Mesendoderm (in vitro differentiated cells): ENCODE measurements around the gene HDAC8.
A peak's percentile ranks its signal among the peaks of the same experiment; 100 is the strongest.
"Not testable (repeated sequence)": the region's sequence is repeated elsewhere in the genome, so short reads cannot be mapped to it uniquely, and the experiment has no call there.

ENCODE experiments used
- DNase-seq: peaks from one replicate; pipeline ENCODE4 v3.0.0; 2013
- H2AK5ac ChIP-seq: 2 replicates; pipeline ENCODE4 v1.6.1; 2013; ENCODE audit warnings: low read length, inconsistent platforms
- H2BK120ac ChIP-seq: 2 replicates; pipeline ENCODE4 v1.6.1; 2013; ENCODE audit warnings: low read depth, mild to moderate bottlenecking, low read length, moderate library complexity, mixed read lengths
- H2BK15ac ChIP-seq: replicated peaks from 2 replicates; pipeline ENCODE4 v1.6.1; 2013; ENCODE audit warnings: low read depth, mild to moderate bottlenecking, moderate library complexity
- H2BK5ac ChIP-seq: 2 replicates; pipeline ENCODE4 v1.6.1; 2013; ENCODE audit warnings: low read length, inconsistent platforms
- H3K18ac ChIP-seq: 2 replicates; pipeline ENCODE4 v1.6.1; 2013; ENCODE audit warnings: mild to moderate bottlenecking, low read length, mixed read lengths
- H3K23ac ChIP-seq: one replicate; pipeline ENCODE4 v1.6.1; 2013; ENCODE audit warnings: low read length
- H3K27ac ChIP-seq: 2 replicates; pipeline ENCODE4 v1.5.1; 2013; ENCODE audit warnings: low read depth, mild to moderate bottlenecking, inconsistent platforms, low read length, moderate library complexity
- H3K27me3 ChIP-seq: 2 replicates; pipeline ENCODE4 v1.6.1; 2013; ENCODE audit warnings: low read length, control low read depth, mild to moderate bottlenecking, inconsistent platforms; ENCODE audit not compliant: insufficient read depth, poor library complexity
- H3K36me3 ChIP-seq: 2 replicates; pipeline ENCODE4 v1.6.1; 2013; ENCODE audit warnings: low read length, inconsistent platforms; ENCODE audit not compliant: control insufficient read depth, insufficient read depth
- H3K4ac ChIP-seq: one replicate; pipeline ENCODE4 v1.6.1; 2013; ENCODE audit warnings: low read depth, mild to moderate bottlenecking, low read length, moderate library complexity
- H3K4me1 ChIP-seq: 2 replicates; pipeline ENCODE4 v1.6.1; 2013; ENCODE audit warnings: low read depth, low read length, inconsistent platforms; ENCODE audit not compliant: control insufficient read depth
- H3K4me2 ChIP-seq: 2 replicates; pipeline ENCODE4 v1.6.1; 2013; ENCODE audit warnings: low read length
- H3K4me3 ChIP-seq: 2 replicates; pipeline ENCODE4 v1.5.1; 2013; ENCODE audit warnings: mild to moderate bottlenecking, low read length
- H3K56ac ChIP-seq: one replicate; pipeline ENCODE4 v1.6.1; 2013; ENCODE audit warnings: low read length
- H3K79me1 ChIP-seq: 2 replicates; pipeline ENCODE4 v1.6.1; 2013; ENCODE audit warnings: low read length, inconsistent platforms
- H3K79me2 ChIP-seq: 2 replicates; pipeline ENCODE4 v1.6.1; 2013; ENCODE audit warnings: mild to moderate bottlenecking, low read length; ENCODE audit not compliant: control insufficient read depth, insufficient read depth
- H3K9ac ChIP-seq: 2 replicates; pipeline ENCODE4 v1.6.1; 2013; ENCODE audit warnings: low read length, inconsistent platforms
- H4K5ac ChIP-seq: one replicate; pipeline ENCODE4 v1.6.1; 2013; ENCODE audit warnings: low read length
- H4K8ac ChIP-seq: one replicate; pipeline ENCODE4 v1.6.1; 2013; ENCODE audit warnings: low read depth, mild to moderate bottlenecking, control low read depth, low read length, moderate library complexity
- WGBS: extraction: QIAGEN DNeasy Blood & Tissue Kit; methylation state at CpG from one replicate; pipeline ENCODE4 v1.1.7; 2013; ENCODE audit warnings: low lambda C conversion rate, missing lambda C conversion rate; ENCODE audit not compliant: insufficient coverage; ENCODE audit errors: extremely low coverage; 5-methylcytosine and 5-hydroxymethylcytosine counted together

Gene HDAC8

DNA sequence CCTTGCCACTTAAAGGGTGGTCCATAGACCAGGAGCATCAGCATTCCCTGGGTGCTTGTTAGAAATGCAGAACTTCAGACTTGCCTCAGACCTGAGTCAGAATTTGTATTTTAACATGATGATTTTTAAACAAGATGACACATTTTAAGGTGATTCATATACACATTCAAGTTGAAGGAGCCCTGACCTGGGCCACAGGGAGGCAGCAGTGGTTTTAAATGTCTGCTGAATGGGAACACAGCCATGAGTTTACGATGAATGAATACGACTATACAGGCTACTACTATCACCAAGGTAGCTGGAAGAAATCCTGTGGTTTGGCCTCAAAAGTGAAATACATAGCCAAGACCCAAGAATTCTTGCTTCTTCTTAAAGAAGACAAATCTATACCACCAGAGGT, 2.9 kb downstream of the HDAC8 start:
- H2BK120ac ChIP-seq = no peak overlapping the region
- H3K27me3 ChIP-seq = no peaks in the 10 kb centered on the region
- H3K4me2 ChIP-seq = no peak overlapping the region
- H3K36me3 ChIP-seq = no peaks in the 10 kb centered on the region
- H3K4ac ChIP-seq = no peak overlapping the region
- H3K79me2 ChIP-seq = no peaks in the 10 kb centered on the region
- no CpG with 5 or more reads among the region's 2 CpGs for WGBS
- H3K27ac ChIP-seq = no peak overlapping the region
- H2BK15ac ChIP-seq = no peak overlapping the region
- H2BK5ac ChIP-seq = no peak overlapping the region
- no peaks in the 10 kb centered on the region for H3K79me1 ChIP-seq
- H3K18ac ChIP-seq = no peak overlapping the region
- H4K8ac ChIP-seq = no peak overlapping the region
- no peaks in the 10 kb centered on the region for H3K4me1 ChIP-seq
- DNase-seq = no peak
- no peak overlapping the region for H3K9ac ChIP-seq
- H3K56ac ChIP-seq = no peak overlapping the region
- H3K23ac ChIP-seq = no peak overlapping the region
- no peak overlapping the region for H2AK5ac ChIP-seq
- no peak overlapping the region for H4K5ac ChIP-seq
- H3K4me3 ChIP-seq = no peak overlapping the region

DNA sequence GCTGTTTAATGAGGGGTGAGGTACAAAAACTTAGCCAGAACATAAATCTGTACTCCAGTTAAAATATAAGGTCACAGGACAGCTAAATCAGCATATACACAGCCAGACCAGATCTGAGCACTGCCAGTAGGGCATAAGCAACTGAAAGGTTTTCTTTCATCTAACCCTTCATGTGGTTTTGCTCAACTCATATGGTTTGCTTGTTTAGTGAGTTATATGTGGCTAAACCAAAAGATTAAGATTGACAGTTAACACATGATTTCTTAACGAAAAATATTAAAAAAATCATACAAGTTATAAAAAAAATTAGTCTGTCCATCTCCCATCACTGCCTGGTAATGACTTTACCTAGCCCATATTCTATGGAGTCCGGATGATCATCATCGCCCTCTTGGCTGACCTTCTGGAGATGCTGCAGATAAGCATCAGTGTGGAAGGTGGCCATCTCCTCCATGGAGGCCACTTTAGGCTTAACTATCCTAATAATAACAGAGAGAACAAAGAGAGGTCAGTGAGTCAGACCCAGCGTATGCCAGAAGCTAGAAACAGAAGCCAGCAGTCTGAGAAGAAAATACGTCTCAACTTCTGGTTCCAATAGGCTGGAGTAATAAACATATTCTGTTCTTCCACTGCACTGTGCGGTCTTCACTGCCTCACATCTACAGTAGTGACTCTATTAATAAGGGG, 4.1 kb downstream of the HDAC8 start:
- H3K23ac ChIP-seq = no peak overlapping the region
- H3K4ac ChIP-seq = no peak overlapping the region
- no peak overlapping the region for H2AK5ac ChIP-seq
- no peak overlapping the region for H3K9ac ChIP-seq
- no CpG with 5 or more reads among the region's 6 CpGs for WGBS
- H4K8ac ChIP-seq = no peak overlapping the region
- no peak overlapping the region for H3K18ac ChIP-seq
- H3K79me1 ChIP-seq = no peaks in the 10 kb centered on the region
- H2BK15ac ChIP-seq = no peak overlapping the region
- no peaks in the 10 kb centered on the region for H3K36me3 ChIP-seq
- no peak overlapping the region for H2BK5ac ChIP-seq
- H3K4me1 ChIP-seq = no peaks in the 10 kb centered on the region
- no peak overlapping the region for H3K27ac ChIP-seq
- H3K27me3 ChIP-seq = no peaks in the 10 kb centered on the region
- no peaks in the 10 kb centered on the region for H3K79me2 ChIP-seq
- H3K4me3 ChIP-seq = no peak overlapping the region
- no peak overlapping the region for H3K4me2 ChIP-seq
- H2BK120ac ChIP-seq = no peak overlapping the region
- no peak for DNase-seq
- H4K5ac ChIP-seq = no peak overlapping the region
- H3K56ac ChIP-seq = no peak overlapping the region

DNA sequence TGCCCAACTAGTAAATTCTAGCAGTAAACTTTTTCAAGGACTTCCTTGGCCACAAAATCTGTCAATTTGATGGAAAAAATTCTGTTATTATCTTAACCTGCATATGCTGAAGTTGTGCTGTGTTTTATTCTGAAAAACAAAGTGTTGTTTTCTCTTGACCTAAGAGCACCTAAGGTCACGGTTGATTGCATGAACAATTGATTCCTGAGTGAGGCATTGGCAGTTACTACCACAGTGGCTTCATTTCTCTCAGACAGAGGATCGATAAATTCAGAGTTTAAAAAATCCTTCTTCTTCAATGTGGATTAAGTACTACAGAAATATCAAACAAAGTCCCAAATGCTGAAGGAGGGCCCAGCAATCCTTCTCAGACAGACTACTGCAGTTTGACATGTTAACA, 6.2 kb downstream of the HDAC8 start:
- WGBS = no CpG with 5 or more reads among the region's 2 CpGs
- H2BK15ac ChIP-seq = no peak overlapping the region
- no peaks in the 10 kb centered on the region for H3K79me2 ChIP-seq
- H2AK5ac ChIP-seq = no peak overlapping the region
- no peak overlapping the region for H4K5ac ChIP-seq
- H3K23ac ChIP-seq = no peak overlapping the region
- H3K4me2 ChIP-seq = no peak overlapping the region
- no peaks in the 10 kb centered on the region for H3K36me3 ChIP-seq
- H2BK5ac ChIP-seq = no peak overlapping the region
- DNase-seq = no peak
- H3K18ac ChIP-seq = no peak overlapping the region
- no peak overlapping the region for H2BK120ac ChIP-seq
- no peaks in the 10 kb centered on the region for H3K4me1 ChIP-seq
- no peak overlapping the region for H3K4me3 ChIP-seq
- H3K9ac ChIP-seq = no peak overlapping the region
- no peak overlapping the region for H3K56ac ChIP-seq
- no peak overlapping the region for H4K8ac ChIP-seq
- H3K4ac ChIP-seq = no peak overlapping the region
- H3K27me3 ChIP-seq = no peaks in the 10 kb centered on the region
- H3K79me1 ChIP-seq = no peaks in the 10 kb centered on the region
- no peak overlapping the region for H3K27ac ChIP-seq

DNA sequence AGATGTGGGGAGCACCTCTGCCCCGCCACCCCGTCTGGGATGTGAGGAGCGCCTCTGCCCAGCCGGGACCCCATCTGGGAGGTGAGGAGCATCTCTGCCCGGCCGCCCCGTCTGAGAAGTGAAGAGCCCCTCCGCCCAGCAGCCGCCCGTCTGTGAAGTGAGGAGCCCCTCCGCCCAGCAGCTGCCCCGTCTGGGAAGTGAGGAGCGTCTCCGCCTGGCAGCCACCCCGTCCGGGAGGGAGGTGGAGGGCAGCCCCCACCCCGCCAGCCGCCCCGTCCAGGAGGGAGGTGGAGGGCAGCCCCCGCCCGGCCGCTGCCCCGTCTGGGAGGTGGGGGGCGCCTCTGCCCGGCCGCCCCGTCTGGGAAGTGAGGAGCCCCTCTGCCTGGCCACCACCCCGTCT, 13.0 kb downstream of the HDAC8 start:
- no CpG with 5 or more reads among the region's 28 CpGs for WGBS
- H4K8ac ChIP-seq, H3K9ac ChIP-seq, H3K27ac ChIP-seq, H2BK5ac ChIP-seq, H2BK15ac ChIP-seq, H3K79me1 ChIP-seq, H3K18ac ChIP-seq, H3K4me2 ChIP-seq, H3K56ac ChIP-seq, H3K23ac ChIP-seq, H3K79me2 ChIP-seq, H3K36me3 ChIP-seq, H3K4me3 ChIP-seq, H2BK120ac ChIP-seq, H3K4me1 ChIP-seq, H3K4ac ChIP-seq, H3K27me3 ChIP-seq, H4K5ac ChIP-seq, H2AK5ac ChIP-seq, DNase-seq: not testable (repeated sequence)

DNA sequence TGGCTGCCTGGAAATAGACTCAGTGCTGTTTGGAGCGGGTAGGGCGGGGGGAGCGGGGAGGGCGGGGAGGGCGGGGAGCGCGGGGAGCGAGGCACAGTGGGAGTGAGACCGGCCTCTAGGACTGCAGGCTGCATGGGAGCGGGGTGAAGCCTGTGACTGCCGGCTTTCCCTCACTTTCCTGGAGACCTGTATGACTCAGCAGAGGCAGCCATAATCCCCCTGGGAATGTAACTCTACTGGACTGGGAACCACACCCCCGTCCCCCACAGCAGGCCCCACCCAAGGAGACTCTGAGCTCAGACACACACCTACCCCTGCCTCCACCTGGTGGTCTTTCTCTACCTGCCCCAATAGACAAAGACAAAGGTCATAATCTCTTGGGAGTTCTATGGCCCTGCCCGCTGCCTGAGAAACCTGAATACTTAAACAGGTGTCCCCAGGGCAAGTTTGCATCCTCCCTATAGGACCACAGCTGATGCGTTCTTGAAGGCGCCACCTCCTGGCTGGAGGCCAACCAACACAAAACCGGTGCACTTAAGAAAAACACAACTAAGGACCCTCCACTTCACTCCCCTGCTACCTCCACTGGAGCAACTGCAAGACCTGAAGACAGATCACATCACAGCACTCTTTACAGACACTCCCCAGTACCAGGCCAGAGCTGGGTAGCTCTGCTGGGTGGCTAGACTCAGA, 18.0 kb downstream of the HDAC8 start:
- no peaks in the 10 kb centered on the region for H3K4me1 ChIP-seq
- peak overlapping the region; percentile 34 for H3K56ac ChIP-seq
- H2AK5ac ChIP-seq = no peak overlapping the region
- H4K8ac ChIP-seq = no peak overlapping the region
- peak overlapping the region; percentile 24 for H3K9ac ChIP-seq
- H4K5ac ChIP-seq = no peak overlapping the region
- WGBS = no CpG with 5 or more reads among the region's 16 CpGs
- H3K23ac ChIP-seq = no peak overlapping the region
- H2BK5ac ChIP-seq = no peak overlapping the region
- peak; percentile 88 for DNase-seq
- H3K4me2 ChIP-seq = no peak overlapping the region
- H3K79me1 ChIP-seq = no peaks in the 10 kb centered on the region
- no peak overlapping the region for H3K27ac ChIP-seq
- H3K79me2 ChIP-seq = no peaks in the 10 kb centered on the region
- H2BK15ac ChIP-seq = no peak overlapping the region
- H2BK120ac ChIP-seq = no peak overlapping the region
- no peak overlapping the region for H3K4ac ChIP-seq
- no peak overlapping the region for H3K4me3 ChIP-seq
- no peak overlapping the region for H3K18ac ChIP-seq
- H3K27me3 ChIP-seq = no peaks in the 10 kb centered on the region
- H3K36me3 ChIP-seq = no peaks in the 10 kb centered on the region

DNA sequence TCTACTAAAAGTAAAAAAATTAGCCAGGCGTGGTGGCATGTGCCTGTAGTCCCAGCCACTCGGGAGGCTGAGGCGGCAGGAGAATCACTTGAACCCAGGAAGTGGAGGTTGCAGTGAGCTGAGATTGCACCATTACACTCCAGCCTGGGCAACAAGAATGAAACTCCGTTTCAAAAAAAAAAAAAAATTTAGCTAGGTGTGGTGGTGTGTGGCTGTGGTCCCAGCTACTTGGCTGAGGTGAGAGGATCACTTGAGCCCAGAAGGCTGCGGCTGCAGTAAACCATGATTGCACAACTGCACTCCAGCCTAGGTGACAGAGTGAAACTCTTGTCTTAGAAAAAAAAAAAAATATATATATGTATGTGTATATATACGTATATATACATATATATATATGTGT, 20.2 kb downstream of the HDAC8 start:
- not testable (repeated sequence) for H3K79me1 ChIP-seq, H4K5ac ChIP-seq, H3K4ac ChIP-seq, H2BK5ac ChIP-seq, H4K8ac ChIP-seq, H3K36me3 ChIP-seq, DNase-seq, H3K18ac ChIP-seq, H2BK120ac ChIP-seq, H3K27ac ChIP-seq, H3K4me2 ChIP-seq, H3K27me3 ChIP-seq, H2BK15ac ChIP-seq, H2AK5ac ChIP-seq, H3K4me1 ChIP-seq, H3K4me3 ChIP-seq, H3K56ac ChIP-seq, H3K9ac ChIP-seq, H3K23ac ChIP-seq, H3K79me2 ChIP-seq
- no CpG with 5 or more reads among the region's 6 CpGs for WGBS
